Upper lobe of left lung (tissue), 4 donors: Measurements from ENCODE around the gene LBX1.

ENCODE experiments used
- POLR2AphosphoS5 ChIP-seq, 2 donors: sonication (generic); formaldehyde crosslinking; IDR thresholded peaks; one replicate each; pipeline ENCODE4 v1.5.1; 2017; ENCODE audit warnings: antibody characterized with exemption in 2 of 2
- TF ChIP-seq, protein P1 (sequence below), 6 experiments: fragments of 450-650 bp in 4 of 6; fragments of 200-600 bp in 2 of 6; sonication (generic) in 2 of 6; IDR thresholded peaks; one replicate each; pipeline ENCODE4 v1.5.1; 2016 to 2019; ENCODE audit warnings: antibody characterized with exemption in 6 of 6

DNA sequence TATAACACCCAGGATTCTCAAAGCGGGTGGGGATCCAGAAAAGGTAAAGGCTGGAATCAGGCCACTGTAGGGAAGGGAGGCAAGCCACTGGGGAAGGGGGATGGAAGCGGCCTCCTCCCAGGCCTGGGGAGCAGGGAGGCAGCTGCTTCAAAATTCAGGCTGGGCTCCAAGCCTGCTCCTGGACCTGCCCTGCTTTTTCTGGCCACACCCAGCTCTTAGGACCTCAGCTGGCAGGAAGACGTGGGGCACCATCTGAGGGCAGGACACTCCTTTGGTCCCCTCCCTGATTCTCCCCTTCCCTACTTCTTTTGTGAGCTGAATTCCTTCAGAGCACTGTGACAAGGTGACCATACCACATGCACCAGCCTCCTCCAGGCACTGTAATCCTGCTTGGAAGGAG lies 4.6 kb upstream of the LBX1 start:
- TF ChIP-seq, protein P1, sequence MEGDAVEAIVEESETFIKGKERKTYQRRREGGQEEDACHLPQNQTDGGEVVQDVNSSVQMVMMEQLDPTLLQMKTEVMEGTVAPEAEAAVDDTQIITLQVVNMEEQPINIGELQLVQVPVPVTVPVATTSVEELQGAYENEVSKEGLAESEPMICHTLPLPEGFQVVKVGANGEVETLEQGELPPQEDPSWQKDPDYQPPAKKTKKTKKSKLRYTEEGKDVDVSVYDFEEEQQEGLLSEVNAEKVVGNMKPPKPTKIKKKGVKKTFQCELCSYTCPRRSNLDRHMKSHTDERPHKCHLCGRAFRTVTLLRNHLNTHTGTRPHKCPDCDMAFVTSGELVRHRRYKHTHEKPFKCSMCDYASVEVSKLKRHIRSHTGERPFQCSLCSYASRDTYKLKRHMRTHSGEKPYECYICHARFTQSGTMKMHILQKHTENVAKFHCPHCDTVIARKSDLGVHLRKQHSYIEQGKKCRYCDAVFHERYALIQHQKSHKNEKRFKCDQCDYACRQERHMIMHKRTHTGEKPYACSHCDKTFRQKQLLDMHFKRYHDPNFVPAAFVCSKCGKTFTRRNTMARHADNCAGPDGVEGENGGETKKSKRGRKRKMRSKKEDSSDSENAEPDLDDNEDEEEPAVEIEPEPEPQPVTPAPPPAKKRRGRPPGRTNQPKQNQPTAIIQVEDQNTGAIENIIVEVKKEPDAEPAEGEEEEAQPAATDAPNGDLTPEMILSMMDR (IDR thresholded peaks at IDR 0.05): no peak
- TF ChIP-seq POLR2AphosphoS5 (IDR thresholded peaks at IDR 0.05): no peak
